Stomach (tissue), 4 donors: ENCODE measurements around the gene ABCF2.

Experiments
- EP300 ChIP-seq: sonication (generic); formaldehyde crosslinking; IDR thresholded peaks from one replicate; pipeline ENCODE4 v1.6.1; 2017; ENCODE audit warnings: antibody characterized with exemption
- POLR2A ChIP-seq, 4 donors: fragments of 450-650 bp; IDR thresholded peaks; one replicate each; pipeline ENCODE4 v1.6.1; 2016; ENCODE audit warnings: antibody characterized with exemption in 4 of 4, control low read depth in 2 of 4, mild to moderate bottlenecking in 1 of 4, moderate library complexity in 1 of 4
- POLR2AphosphoS5 ChIP-seq, 3 donors: sonication (generic); formaldehyde crosslinking; IDR thresholded peaks; one replicate each; pipeline ENCODE4 v1.6.1; 2016; ENCODE audit warnings: antibody characterized with exemption in 3 of 3
- TF ChIP-seq, protein P1 (sequence below), 7 experiments: fragments of 450-650 bp in 4 of 7; fragments of 200-600 bp in 3 of 7; sonication (generic) in 3 of 7; IDR thresholded peaks; one replicate each; pipeline ENCODE4 v1.5.1; 2016 to 2019; ENCODE audit warnings: antibody characterized with exemption in 7 of 7, control low read depth in 2 of 7, mild to moderate bottlenecking in 1 of 7

DNA sequence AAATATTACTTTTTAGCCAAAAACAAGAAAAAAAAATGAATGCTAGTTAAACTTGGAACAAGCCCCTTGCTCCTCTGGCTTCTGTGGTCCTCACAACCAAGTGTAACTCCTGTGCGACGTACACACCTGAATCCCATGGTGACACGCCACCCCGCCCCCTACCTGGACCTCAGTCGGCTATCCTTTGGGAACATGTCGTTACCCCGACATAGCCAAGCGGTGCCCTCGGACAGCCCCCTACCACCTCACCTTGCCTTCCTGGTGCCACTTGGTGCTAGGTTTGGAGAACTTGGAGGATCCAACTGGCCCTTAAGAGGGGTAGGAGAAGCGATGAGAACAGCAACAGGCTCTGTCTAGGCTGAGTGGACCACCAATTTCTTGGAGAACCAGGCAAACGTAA, 33.5 kb upstream of the ABCF2 start:
- TF ChIP-seq, protein P1, sequence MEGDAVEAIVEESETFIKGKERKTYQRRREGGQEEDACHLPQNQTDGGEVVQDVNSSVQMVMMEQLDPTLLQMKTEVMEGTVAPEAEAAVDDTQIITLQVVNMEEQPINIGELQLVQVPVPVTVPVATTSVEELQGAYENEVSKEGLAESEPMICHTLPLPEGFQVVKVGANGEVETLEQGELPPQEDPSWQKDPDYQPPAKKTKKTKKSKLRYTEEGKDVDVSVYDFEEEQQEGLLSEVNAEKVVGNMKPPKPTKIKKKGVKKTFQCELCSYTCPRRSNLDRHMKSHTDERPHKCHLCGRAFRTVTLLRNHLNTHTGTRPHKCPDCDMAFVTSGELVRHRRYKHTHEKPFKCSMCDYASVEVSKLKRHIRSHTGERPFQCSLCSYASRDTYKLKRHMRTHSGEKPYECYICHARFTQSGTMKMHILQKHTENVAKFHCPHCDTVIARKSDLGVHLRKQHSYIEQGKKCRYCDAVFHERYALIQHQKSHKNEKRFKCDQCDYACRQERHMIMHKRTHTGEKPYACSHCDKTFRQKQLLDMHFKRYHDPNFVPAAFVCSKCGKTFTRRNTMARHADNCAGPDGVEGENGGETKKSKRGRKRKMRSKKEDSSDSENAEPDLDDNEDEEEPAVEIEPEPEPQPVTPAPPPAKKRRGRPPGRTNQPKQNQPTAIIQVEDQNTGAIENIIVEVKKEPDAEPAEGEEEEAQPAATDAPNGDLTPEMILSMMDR (IDR thresholded peaks at IDR 0.05): no peak
- TF ChIP-seq POLR2AphosphoS5 (IDR thresholded peaks at IDR 0.05): no peak
- TF ChIP-seq POLR2A (IDR thresholded peaks at IDR 0.05): no peak
- no peak for TF ChIP-seq EP300
